Measurements from ENCODE around the gene AGMO. TPM values are rescaled to one million over a fixed set of nuclear protein-coding genes. Genes with fewer than 3 reads are reported as not detected.

AGMO gene
- polyA plus RNA-seq, 3 donors: not detected

DNA sequence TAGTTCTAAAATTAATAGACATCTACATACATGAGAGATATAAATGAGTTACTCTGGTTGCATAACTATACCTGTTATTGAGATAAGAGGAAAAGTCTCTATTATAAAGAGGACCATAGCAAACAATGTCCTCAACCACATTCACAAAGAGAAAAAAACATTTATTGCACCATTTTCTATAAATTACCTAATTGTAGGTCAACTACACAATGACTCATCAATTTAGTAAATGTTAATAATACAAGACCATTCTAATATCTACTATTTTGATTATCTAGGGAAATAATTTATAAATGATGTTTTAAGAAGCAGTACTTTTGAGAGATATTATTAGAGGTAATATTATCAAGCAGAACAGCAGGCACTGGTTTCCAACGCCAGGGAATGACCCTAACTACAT, 246.1 kb downstream of the AGMO start:
- peaks cover 0 to 7% (median 3%) of the 10 kb centered on the region in 7 donors for H3K9me3 Mint-ChIP-seq

DNA sequence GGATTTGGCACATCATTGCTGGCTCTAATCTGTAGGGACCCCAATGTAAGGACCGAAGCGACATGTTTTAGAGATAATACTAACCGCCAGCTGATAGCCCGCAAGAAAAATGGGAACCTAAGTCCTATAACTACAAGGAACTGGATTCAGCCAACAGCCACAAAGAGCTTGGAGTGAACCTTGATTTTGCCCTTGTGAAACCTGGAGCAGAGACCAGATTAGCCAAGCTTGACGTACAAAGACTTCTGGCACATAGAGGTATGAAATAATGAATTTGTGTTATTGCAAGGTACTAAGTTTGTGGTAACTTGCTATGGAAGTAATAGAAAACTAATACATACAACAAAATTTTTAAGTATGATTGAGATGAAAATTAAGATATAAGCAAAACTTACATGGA, 246.9 kb downstream of the AGMO start:
- Histone ChIP-seq H3K9me3 (replicated peaks in 1 of 2; ENCODE audit: control insufficient read depth in 1 of 2, insufficient read depth in 1 of 2, low read length in 2 of 2) (no peaks in the 10 kb centered on the region), H3K79me2 (ENCODE audit: insufficient read depth, low read length) (no peaks in the 10 kb centered on the region), H3K27me3 (ENCODE audit: control insufficient read depth in 2 of 2, insufficient read depth in 2 of 2, low read length in 2 of 2) (no peaks in the 10 kb centered on the region), H3K27ac (ENCODE audit: low read depth in 1 of 2, low read length in 2 of 2) (no peak overlapping the region), H3K9ac (ENCODE audit: insufficient read depth, low read length, poor library complexity, severe bottlenecking) (no peak overlapping the region), H3K4me3 (replicated peaks in 1 of 3; ENCODE audit: low read depth in 2 of 3, low read length in 3 of 3) (no peak overlapping the region), H3K36me3 (replicated peaks in 1 of 2; ENCODE audit: control insufficient read depth in 1 of 2, insufficient read depth in 2 of 2, low read length in 2 of 2) (no peaks in the 10 kb centered on the region), H4K20me1 (ENCODE audit: insufficient read depth, low read length) (no peaks in the 10 kb centered on the region), H2AFZ (ENCODE audit: insufficient read depth, low read depth, low read length, poor library complexity, severe bottlenecking) (no peak overlapping the region), H3K4me2 (replicated peaks; ENCODE audit: extremely low read depth, low read length, poor library complexity, severe bottlenecking) (no peak overlapping the region), H3K4me1 (ENCODE audit: control insufficient read depth in 1 of 2, insufficient read depth in 2 of 2, low read length in 2 of 2) (no peaks in the 10 kb centered on the region)
- no peak overlapping the region for H3K4me3 Mint-ChIP-seq
- H3K36me3 Mint-ChIP-seq: no peaks in the 10 kb centered on the region
- H3K27ac Mint-ChIP-seq: no peak overlapping the region
- no peaks in the 10 kb centered on the region for H3K4me1 Mint-ChIP-seq
- TF ChIP-seq, protein P1, sequence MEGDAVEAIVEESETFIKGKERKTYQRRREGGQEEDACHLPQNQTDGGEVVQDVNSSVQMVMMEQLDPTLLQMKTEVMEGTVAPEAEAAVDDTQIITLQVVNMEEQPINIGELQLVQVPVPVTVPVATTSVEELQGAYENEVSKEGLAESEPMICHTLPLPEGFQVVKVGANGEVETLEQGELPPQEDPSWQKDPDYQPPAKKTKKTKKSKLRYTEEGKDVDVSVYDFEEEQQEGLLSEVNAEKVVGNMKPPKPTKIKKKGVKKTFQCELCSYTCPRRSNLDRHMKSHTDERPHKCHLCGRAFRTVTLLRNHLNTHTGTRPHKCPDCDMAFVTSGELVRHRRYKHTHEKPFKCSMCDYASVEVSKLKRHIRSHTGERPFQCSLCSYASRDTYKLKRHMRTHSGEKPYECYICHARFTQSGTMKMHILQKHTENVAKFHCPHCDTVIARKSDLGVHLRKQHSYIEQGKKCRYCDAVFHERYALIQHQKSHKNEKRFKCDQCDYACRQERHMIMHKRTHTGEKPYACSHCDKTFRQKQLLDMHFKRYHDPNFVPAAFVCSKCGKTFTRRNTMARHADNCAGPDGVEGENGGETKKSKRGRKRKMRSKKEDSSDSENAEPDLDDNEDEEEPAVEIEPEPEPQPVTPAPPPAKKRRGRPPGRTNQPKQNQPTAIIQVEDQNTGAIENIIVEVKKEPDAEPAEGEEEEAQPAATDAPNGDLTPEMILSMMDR (IDR thresholded peaks at IDR 0.05): no peak
- WGBS (ENCODE audit: insufficient coverage): 88% methylated on average over 3 of the region's 5 CpGs
- intact Hi-C loops (cut with micrococcal nuclease): no loop called here
- no peaks in the 10 kb centered on the region for H3K27me3 Mint-ChIP-seq (ENCODE audit: low read depth in 3 of 3)
- peaks cover 0 to 8% (median 3%) of the 10 kb centered on the region in 7 donors for H3K9me3 Mint-ChIP-seq
- no peak for DNase-seq

More for the DNA sequence above, 246.1 kb downstream of the AGMO start:
- Mint-ChIP-seq H3K36me3 (no peaks in the 10 kb centered on the region), H3K4me1 (no peaks in the 10 kb centered on the region), H3K27ac (no peak overlapping the region), H3K27me3 (ENCODE audit: low read depth in 3 of 3) (no peaks in the 10 kb centered on the region), H3K4me3 (no peak overlapping the region)
- TF ChIP-seq, protein P1 (IDR thresholded peaks at IDR 0.05): no peak
- H3K4me1 ChIP-seq (ENCODE audit: control insufficient read depth in 1 of 2, insufficient read depth in 2 of 2, low read length in 2 of 2): no peaks in the 10 kb centered on the region
- H3K9me3 ChIP-seq (replicated peaks in 1 of 2; ENCODE audit: control insufficient read depth in 1 of 2, insufficient read depth in 1 of 2, low read length in 2 of 2): no peaks in the 10 kb centered on the region
- intact Hi-C loops (cut with micrococcal nuclease): no loop called here
- no peak overlapping the region for H3K4me3 ChIP-seq (replicated peaks in 1 of 3; ENCODE audit: low read depth in 2 of 3, low read length in 3 of 3)
- WGBS (ENCODE audit: insufficient coverage): no CpG with 5 or more reads among the region's 1 CpG
- H3K27ac ChIP-seq (ENCODE audit: low read depth in 1 of 2, low read length in 2 of 2): no peak overlapping the region
- no peaks in the 10 kb centered on the region for H3K36me3 ChIP-seq (replicated peaks in 1 of 2; ENCODE audit: control insufficient read depth in 1 of 2, insufficient read depth in 2 of 2, low read length in 2 of 2)
- H3K27me3 ChIP-seq (ENCODE audit: control insufficient read depth in 2 of 2, insufficient read depth in 2 of 2, low read length in 2 of 2): no peaks in the 10 kb centered on the region
- no peaks in the 10 kb centered on the region for H3K79me2 ChIP-seq (ENCODE audit: insufficient read depth, low read length)
- H3K4me2 ChIP-seq (replicated peaks; ENCODE audit: extremely low read depth, low read length, poor library complexity, severe bottlenecking): no peak overlapping the region
- DNase-seq: no peak
- H4K20me1 ChIP-seq (ENCODE audit: insufficient read depth, low read length): no peaks in the 10 kb centered on the region
- no peak overlapping the region for H3K9ac ChIP-seq (ENCODE audit: insufficient read depth, low read length, poor library complexity, severe bottlenecking)
- H2AFZ ChIP-seq (ENCODE audit: insufficient read depth, low read depth, low read length, poor library complexity, severe bottlenecking): no peak overlapping the region
